K562 (cell line): Measurements from ENCODE around the gene INVS. TPM values are rescaled to one million over a fixed set of nuclear protein-coding genes. Genes with fewer than 3 reads are reported as not detected.
A peak's percentile ranks its signal among the peaks of the same experiment; 100 is the strongest.

ENCODE experiments used
- ARID1B ChIP-seq: fragments of 450-650 bp; IDR thresholded peaks from 2 replicates; pipeline ENCODE4 v1.6.1; 2016; ENCODE audit warnings: antibody characterized with exemption, mild to moderate bottlenecking, inconsistent platforms
- ARID3B ChIP-seq: fragments of 250-450 bp; sonication (Bioruptor Pico); IDR thresholded peaks from 2 replicates; pipeline ENCODE4 v1.4.0; 2020; ENCODE audit warnings: borderline replicate concordance
- ATF7 ChIP-seq: fragments of 450-650 bp; IDR thresholded peaks from 2 replicates; pipeline ENCODE4 v1.7.1; 2014; ENCODE audit warnings: mild to moderate bottlenecking, moderate library complexity
- CC2D1A ChIP-seq: fragments of 450-650 bp; IDR thresholded peaks from 2 replicates; pipeline ENCODE4 v1.6.1; 2017; ENCODE audit warnings: mild to moderate bottlenecking
- CXXC5 ChIP-seq: fragments of 250-450 bp; sonication (Bioruptor Pico); IDR thresholded peaks from 2 replicates; pipeline ENCODE4 v1.8.0; 2022; ENCODE audit warnings: inconsistent platforms, mild to moderate bottlenecking, moderate library complexity
- ELF4 ChIP-seq: fragments of 450-650 bp; formaldehyde crosslinking; IDR thresholded peaks from 2 replicates; pipeline ENCODE4 v1.4.0; 2022; ENCODE audit warnings: missing genetic modification characterization
- EP300 ChIP-seq: IDR thresholded peaks from 2 replicates; pipeline ENCODE4 v1.6.1; 2012; ENCODE audit warnings: low read length, improper control_type of control experiment
- FOXK2 ChIP-seq, 2 experiments: fragments of 450-650 bp; IDR thresholded peaks in 1 of 2; conservative IDR thresholded peaks in 1 of 2; 2 replicates each; pipeline ENCODE4 v1.6.1; 2016; ENCODE audit warnings: low read depth in 2 of 2, mild to moderate bottlenecking in 1 of 2
- FOXM1 ChIP-seq, 2 experiments: fragments of 450-650 bp in 1 of 2; sonication (generic) in 1 of 2; formaldehyde crosslinking in 1 of 2; IDR thresholded peaks; 2 replicates each; pipeline versions ENCODE4 v1.6.1 to v1.9.0; 2017 to 2022; ENCODE audit warnings: low read depth in 2 of 2, mild to moderate bottlenecking in 2 of 2, missing genetic modification reagents in 1 of 2, moderate library complexity in 1 of 2
- IRF2 ChIP-seq: sonication (generic); formaldehyde crosslinking; IDR thresholded peaks from 2 replicates; pipeline ENCODE4 v1.8.1; 2022; ENCODE audit warnings: mild to moderate bottlenecking, missing genetic modification reagents
- KAT2B ChIP-seq: IDR thresholded peaks from one replicate; pipeline ENCODE4 v1.6.1; 2012; ENCODE audit warnings: low read depth, mild to moderate bottlenecking, control low read depth, inconsistent platforms, low read length, moderate library complexity
- KLF16 ChIP-seq: IDR thresholded peaks from 2 replicates; pipeline ENCODE4 v1.6.1; 2016; ENCODE audit warnings: antibody characterized with exemption
- RERE ChIP-seq: sonication (generic); formaldehyde crosslinking; IDR thresholded peaks from 2 replicates; pipeline ENCODE4 v1.8.0; 2023; ENCODE audit warnings: missing genetic modification reagents, mild to moderate bottlenecking, borderline replicate concordance
- RFX1 ChIP-seq: fragments of 450-650 bp; IDR thresholded peaks from 2 replicates; pipeline ENCODE4 v1.6.1; 2016; ENCODE audit warnings: mild to moderate bottlenecking, moderate library complexity
- RFX5 ChIP-seq: IDR thresholded peaks from 2 replicates; pipeline ENCODE4 v1.6.1; 2011; ENCODE audit warnings: low read depth, mild to moderate bottlenecking, improper control_type of control experiment, low read length
- SIRT6 ChIP-seq: IDR thresholded peaks from one replicate; pipeline ENCODE4 v1.6.1; 2012; ENCODE audit warnings: low read depth, mild to moderate bottlenecking, control low read depth, inconsistent platforms, low read length, moderate library complexity
- SUPT5H ChIP-seq: fragments of 450-650 bp; IDR thresholded peaks from 2 replicates; pipeline ENCODE4 v1.6.1; 2016
- TRIM25 ChIP-seq: fragments of 450-650 bp; IDR thresholded peaks from 2 replicates; pipeline ENCODE4 v1.7.0; 2016; ENCODE audit warnings: borderline replicate concordance
- TSC22D4 ChIP-seq: fragments of 450-650 bp; IDR thresholded peaks from 2 replicates; pipeline ENCODE4 v1.6.1; 2016; ENCODE audit warnings: missing genetic modification characterization, missing biosample characterization, control low read depth
- ZFP36 ChIP-seq: fragments of 150-350 bp; IDR thresholded peaks from 2 replicates; pipeline ENCODE4 v1.6.1; 2018; ENCODE audit warnings: low read length, low read depth; ENCODE audit not compliant: partially characterized antibody
- ZNF431 ChIP-seq: sonication (generic); formaldehyde crosslinking; IDR thresholded peaks from 2 replicates; pipeline ENCODE4 v1.8.0; 2022; ENCODE audit warnings: mild to moderate bottlenecking, missing genetic modification reagents
- polyA plus RNA-seq, 8 experiments: library from polyadenylated mRNA; depleted of rRNA in 4 of 8; stranded (reverse) in 5 of 8; unstranded in 3 of 8; fragments of >200 nt; fragmentation: Nextera tagmentation in 2 of 8; fragmentation: Illumina TruSeq in 1 of 8; extraction: Ambion mirVana in 2 of 8; extraction: Trizol in 1 of 8; gene quantifications; 2 replicates each; pipeline versions ENCODE4 v1.2.1 to v1.2.3, GENCODE V29; 2011 to 2014; ENCODE audit warnings: inconsistent platforms in 1 of 8, missing spikeins in 1 of 8
- total RNA-seq, 7 experiments: library from RNA; depleted of rRNA in 6 of 7; stranded (reverse); fragments of >200 nt in 6 of 7; fragmentation: Illumina TruSeq in 2 of 7; extraction: Trizol in 2 of 7; gene quantifications; 2 replicates each; pipeline versions ENCODE4 v1.2.1 to v1.2.3, GENCODE V29; 2011 to 2021; ENCODE audit warnings: low replicate concordance in 1 of 7

The INVS gene
- total and polyA plus RNA-seq, 9 of the 15 experiments (the other 6 are each of a cell fraction or from before 2014, with no cell fraction given): 0.77 to 18.5 (median 10.0) TPM

- TF ChIP-seq ARID3B: no peak
- TF ChIP-seq RFX5: no peak
- TF ChIP-seq SIRT6: no peak
- no peak for TF ChIP-seq FOXM1 (IDR thresholded peaks at IDR 0.05; ENCODE audit: low read depth)
- TF ChIP-seq FOXM1 (CRISPR knock-in tag; IDR thresholded peaks at IDR 0.05; ENCODE audit: low read depth): no peak
- peak; percentile 60 for TF ChIP-seq ARID1B
- TF ChIP-seq IRF2 (CRISPR knock-in tag): no peak
- peak; percentile 58 for TF ChIP-seq EP300
- TF ChIP-seq SUPT5H: no peak
- TF ChIP-seq RERE: no peak
- TF ChIP-seq TSC22D4 (tag): no peak
- TF ChIP-seq TRIM25: no peak
- TF ChIP-seq KAT2B: no peak
- no peak for TF ChIP-seq CXXC5 (CRISPR knock-in tag)
- 0 out of 2 replicates have a peak, but pooled peaks have one; percentile 45 for TF ChIP-seq KLF16
- TF ChIP-seq RFX1: no peak
- no peak for TF ChIP-seq ZNF431 (CRISPR knock-in tag)
- no peak for TF ChIP-seq CC2D1A
- no peak for TF ChIP-seq FOXK2 (conservative IDR thresholded peaks at IDR 0.05 in 1 of 2, IDR thresholded peaks at IDR 0.05 in 1 of 2; ENCODE audit: low read depth in 2 of 2)
- TF ChIP-seq ATF7: no peak
- TF ChIP-seq ZFP36: no peak
- no peak for TF ChIP-seq ELF4 (CRISPR knock-in tag)
These were observed 114.9 kb downstream of the INVS start (continued) for GRCh38 chr9:100213730-100214477.
